ENCODE measurements around the gene INKA1.

DNA sequence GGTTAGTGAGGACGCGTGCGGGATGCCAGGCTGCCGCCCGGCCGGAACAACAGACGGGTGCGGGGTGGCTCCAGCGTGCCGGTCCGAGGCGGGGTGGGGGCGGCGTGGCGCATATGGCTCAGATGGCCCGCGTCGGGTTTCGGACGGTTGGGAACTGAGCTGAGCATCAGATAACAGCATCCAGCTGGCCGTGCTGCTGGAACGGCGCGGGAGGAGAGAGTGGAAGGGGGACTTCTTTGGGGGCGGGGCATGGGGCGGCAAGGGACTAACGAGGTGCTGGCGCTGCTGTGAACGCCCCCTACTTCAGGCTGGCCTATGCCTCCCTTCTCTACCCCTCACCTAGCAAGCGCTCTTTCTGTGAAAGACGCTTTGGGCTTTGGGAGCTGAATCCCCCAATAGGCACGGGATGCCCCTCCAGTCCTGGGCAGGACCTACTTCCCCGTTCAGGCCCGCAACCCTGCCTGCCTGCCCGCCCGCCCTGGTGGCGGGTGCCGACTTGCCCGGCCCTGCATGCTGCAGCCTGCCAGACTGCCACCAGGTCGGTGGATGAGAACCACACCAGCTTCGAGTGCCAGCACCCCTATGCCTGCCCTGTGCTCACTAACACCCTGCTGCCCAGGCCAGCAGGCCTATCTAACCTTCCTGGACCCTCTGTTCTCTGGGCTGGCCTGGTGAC is 542 bp downstream of the INKA1 start:
- TF ChIP-seq RAD21 (CRISPR knock-in tag; conservative IDR thresholded peaks at IDR 0.05 in 1 of 2, IDR thresholded peaks at IDR 0.05 in 1 of 2) (no peak), SOX6 (IDR thresholded peaks at IDR 0.05) (no peak), ZNF695 (CRISPR knock-in tag; IDR thresholded peaks at IDR 0.05) (no peak), ZNF324 (CRISPR knock-in tag; IDR thresholded peaks at IDR 0.05) (no peak)
- TF ChIP-seq, protein P1, sequence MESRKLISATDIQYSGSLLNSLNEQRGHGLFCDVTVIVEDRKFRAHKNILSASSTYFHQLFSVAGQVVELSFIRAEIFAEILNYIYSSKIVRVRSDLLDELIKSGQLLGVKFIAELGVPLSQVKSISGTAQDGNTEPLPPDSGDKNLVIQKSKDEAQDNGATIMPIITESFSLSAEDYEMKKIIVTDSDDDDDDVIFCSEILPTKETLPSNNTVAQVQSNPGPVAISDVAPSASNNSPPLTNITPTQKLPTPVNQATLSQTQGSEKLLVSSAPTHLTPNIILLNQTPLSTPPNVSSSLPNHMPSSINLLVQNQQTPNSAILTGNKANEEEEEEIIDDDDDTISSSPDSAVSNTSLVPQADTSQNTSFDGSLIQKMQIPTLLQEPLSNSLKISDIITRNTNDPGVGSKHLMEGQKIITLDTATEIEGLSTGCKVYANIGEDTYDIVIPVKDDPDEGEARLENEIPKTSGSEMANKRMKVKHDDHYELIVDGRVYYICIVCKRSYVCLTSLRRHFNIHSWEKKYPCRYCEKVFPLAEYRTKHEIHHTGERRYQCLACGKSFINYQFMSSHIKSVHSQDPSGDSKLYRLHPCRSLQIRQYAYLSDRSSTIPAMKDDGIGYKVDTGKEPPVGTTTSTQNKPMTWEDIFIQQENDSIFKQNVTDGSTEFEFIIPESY (CRISPR knock-in tag; IDR thresholded peaks at IDR 0.05), result no peak
- TF ChIP-seq, protein P2, sequence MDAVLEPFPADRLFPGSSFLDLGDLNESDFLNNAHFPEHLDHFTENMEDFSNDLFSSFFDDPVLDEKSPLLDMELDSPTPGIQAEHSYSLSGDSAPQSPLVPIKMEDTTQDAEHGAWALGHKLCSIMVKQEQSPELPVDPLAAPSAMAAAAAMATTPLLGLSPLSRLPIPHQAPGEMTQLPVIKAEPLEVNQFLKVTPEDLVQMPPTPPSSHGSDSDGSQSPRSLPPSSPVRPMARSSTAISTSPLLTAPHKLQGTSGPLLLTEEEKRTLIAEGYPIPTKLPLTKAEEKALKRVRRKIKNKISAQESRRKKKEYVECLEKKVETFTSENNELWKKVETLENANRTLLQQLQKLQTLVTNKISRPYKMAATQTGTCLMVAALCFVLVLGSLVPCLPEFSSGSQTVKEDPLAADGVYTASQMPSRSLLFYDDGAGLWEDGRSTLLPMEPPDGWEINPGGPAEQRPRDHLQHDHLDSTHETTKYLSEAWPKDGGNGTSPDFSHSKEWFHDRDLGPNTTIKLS (IDR thresholded peaks at IDR 0.05; ENCODE audit: borderline replicate concordance, low read depth), result no peak
- TF ChIP-seq, protein P3, sequence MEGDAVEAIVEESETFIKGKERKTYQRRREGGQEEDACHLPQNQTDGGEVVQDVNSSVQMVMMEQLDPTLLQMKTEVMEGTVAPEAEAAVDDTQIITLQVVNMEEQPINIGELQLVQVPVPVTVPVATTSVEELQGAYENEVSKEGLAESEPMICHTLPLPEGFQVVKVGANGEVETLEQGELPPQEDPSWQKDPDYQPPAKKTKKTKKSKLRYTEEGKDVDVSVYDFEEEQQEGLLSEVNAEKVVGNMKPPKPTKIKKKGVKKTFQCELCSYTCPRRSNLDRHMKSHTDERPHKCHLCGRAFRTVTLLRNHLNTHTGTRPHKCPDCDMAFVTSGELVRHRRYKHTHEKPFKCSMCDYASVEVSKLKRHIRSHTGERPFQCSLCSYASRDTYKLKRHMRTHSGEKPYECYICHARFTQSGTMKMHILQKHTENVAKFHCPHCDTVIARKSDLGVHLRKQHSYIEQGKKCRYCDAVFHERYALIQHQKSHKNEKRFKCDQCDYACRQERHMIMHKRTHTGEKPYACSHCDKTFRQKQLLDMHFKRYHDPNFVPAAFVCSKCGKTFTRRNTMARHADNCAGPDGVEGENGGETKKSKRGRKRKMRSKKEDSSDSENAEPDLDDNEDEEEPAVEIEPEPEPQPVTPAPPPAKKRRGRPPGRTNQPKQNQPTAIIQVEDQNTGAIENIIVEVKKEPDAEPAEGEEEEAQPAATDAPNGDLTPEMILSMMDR (IDR thresholded peaks at IDR 0.05 in 2 of 3, conservative IDR thresholded peaks at IDR 0.05 in 1 of 3; ENCODE audit: insufficient read depth in 2 of 3, low read depth in 1 of 3, low read length in 3 of 3), result no peak
- TF ChIP-seq, protein P4, sequence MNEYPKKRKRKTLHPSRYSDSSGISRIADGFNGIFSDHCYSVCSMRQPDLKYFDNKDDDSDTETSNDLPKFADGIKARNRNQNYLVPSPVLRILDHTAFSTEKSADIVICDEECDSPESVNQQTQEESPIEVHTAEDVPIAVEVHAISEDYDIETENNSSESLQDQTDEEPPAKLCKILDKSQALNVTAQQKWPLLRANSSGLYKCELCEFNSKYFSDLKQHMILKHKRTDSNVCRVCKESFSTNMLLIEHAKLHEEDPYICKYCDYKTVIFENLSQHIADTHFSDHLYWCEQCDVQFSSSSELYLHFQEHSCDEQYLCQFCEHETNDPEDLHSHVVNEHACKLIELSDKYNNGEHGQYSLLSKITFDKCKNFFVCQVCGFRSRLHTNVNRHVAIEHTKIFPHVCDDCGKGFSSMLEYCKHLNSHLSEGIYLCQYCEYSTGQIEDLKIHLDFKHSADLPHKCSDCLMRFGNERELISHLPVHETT (CRISPR knock-in tag; conservative IDR thresholded peaks at IDR 0.05 in 1 of 2, IDR thresholded peaks at IDR 0.05 in 1 of 2), result no peak; a peak in 1 of 4 replicates

Measured in K562 (cell line).